ENCODE measurements around the gene RASGRP1.

RASGRP1 gene

GRCh38 chr15:38454696-38455090 is 109.9 kb downstream of the RASGRP1 start:
- no peak for DNase-seq

- peak; percentile 91 for DNase-seq
These were observed 110.5 kb downstream of the RASGRP1 start, which contains the start of gene FAM98B for GRCh38 chr15:38453971-38454695. TSS of gene FAM98B (plus strand) at chr15:38454127. CDS start at chr15:38454162, 35 bp downstream.

GRCh38 chr15:38441130-38441519 is 123.5 kb downstream of the RASGRP1 start:
- DNase-seq: no peak

GRCh38 chr15:38440353-38441129 is 124.1 kb downstream of the RASGRP1 start:
- DNase-seq: peak; percentile 70

Measured in activated CD4-positive, alpha-beta T cell treated with anti-CD3 and anti-CD28 coated beads, Interleukin-10, Interleukin-2, amounts not matched to agents 100 ng/mL and 50 ng/mL, durations not matched to agents 16 hours and 8 hours (primary cell).